GM20000 (cell line): Measurements from ENCODE around the gene NBDY.

Experiments used
- DNase-seq: peaks from one replicate; pipeline ENCODE4 v3.0.0; 2012; ENCODE audit warnings: low spot score
- CTCF ChIP-seq: IDR thresholded peaks from 2 replicates; pipeline ENCODE4 v1.5.1; 2012; ENCODE audit warnings: mild to moderate bottlenecking, control low read depth; ENCODE audit errors: extremely low read depth, missing control alignments

Gene NBDY

GRCh38 chrX:56782352-56782751 lies 53.3 kb downstream of the NBDY start:
- TF ChIP-seq CTCF: no peak
- DNase-seq: no peak

GRCh38 chrX:56782791-56783449 lies 53.9 kb downstream of the NBDY start:
- DNase-seq: no peak

GRCh38 chrX:56783450-56783831 lies 54.4 kb downstream of the NBDY start:
- no peak for DNase-seq
- no peak for TF ChIP-seq CTCF

More at GRCh38 chrX:56782791-56783449, 53.9 kb downstream of the NBDY start:
- TF ChIP-seq CTCF: no peak

- no peak for DNase-seq
- TF ChIP-seq CTCF: no peak
Observed at GRCh38 chrX:56783996-56784620, 55.1 kb downstream of the NBDY start.

GRCh38 chrX:56784666-56785065 lies 55.6 kb downstream of the NBDY start:
- no peak for DNase-seq
- TF ChIP-seq CTCF: no peak

- no peak for TF ChIP-seq CTCF
- DNase-seq: no peak
Observed at GRCh38 chrX:56785442-56785841, 56.4 kb downstream of the NBDY start.

GRCh38 chrX:56786889-56787733 lies 58.1 kb downstream of the NBDY start:
- DNase-seq: no peak
- TF ChIP-seq CTCF: no peak
